KOPT-K1 (cell line): ENCODE measurements around the gene GPR68.
"Not testable (repeated sequence)": the region's sequence is repeated elsewhere in the genome, so short reads cannot be mapped to it uniquely, and the experiment has no call there.

Experiments used
- H3K27ac ChIP-seq: fragments of 200-600 bp; sonication (generic); 2 replicates; pipeline ENCODE4 v1.5.1; 2016; ENCODE audit warnings: antibody characterized with exemption, mild to moderate bottlenecking, low read depth, low read length; ENCODE audit not compliant: poor library complexity, severe bottlenecking
- H3K36me3 ChIP-seq: fragments of 200-600 bp; sonication (generic); 2 replicates; pipeline ENCODE4 v1.5.1; 2017; ENCODE audit warnings: antibody characterized with exemption, mild to moderate bottlenecking, low read length, moderate library complexity; ENCODE audit not compliant: insufficient read depth
- H3K9me3 ChIP-seq: fragments of 200-600 bp; sonication (generic); 2 replicates; pipeline ENCODE4 v1.5.1; 2017; ENCODE audit warnings: antibody characterized with exemption, low read length, mild to moderate bottlenecking; ENCODE audit not compliant: insufficient read depth, poor library complexity, severe bottlenecking

GPR68 gene

DNA sequence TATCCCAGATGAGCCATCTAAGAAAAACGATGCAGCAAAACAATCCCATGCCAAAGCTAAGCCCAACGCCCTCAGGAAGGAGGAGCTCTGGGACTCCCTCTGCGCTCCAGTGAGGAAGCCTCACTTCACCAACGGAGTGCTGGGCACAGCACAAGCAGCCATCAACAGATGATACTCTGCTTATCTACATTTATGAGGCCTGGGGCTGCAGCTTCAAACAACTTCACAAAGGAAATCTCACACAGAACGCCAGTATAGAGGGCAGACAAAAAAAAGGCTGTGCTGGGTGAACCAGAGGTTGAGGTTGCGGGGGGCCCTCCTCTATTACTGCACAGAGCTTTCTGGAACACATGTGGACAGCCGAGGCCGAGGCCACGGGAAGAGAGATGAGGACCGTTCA is 34.9 kb upstream of the GPR68 start:
- Histone ChIP-seq H3K36me3 (peaks cover 92% of the 10 kb centered on the region), H3K27ac (peak overlapping the region; percentile 100), H3K9me3 (no peaks in the 10 kb centered on the region)

DNA sequence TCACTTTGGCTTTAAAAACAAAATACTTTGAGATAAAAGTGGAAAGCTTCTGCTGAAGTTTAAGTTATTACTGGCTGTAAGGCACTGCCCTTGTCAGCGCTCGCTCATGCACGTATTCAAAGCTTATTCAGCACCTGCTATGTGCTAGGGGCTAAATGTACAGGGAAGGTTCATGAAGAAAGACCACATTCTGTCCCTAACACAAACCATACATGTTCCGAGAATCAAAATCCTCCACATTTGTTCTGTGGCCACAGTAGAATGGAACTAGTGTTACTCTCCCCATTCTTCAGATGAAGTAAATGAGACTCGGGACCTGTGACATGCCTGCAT is 33.8 kb upstream of the GPR68 start:
- Histone ChIP-seq H3K36me3 (peaks cover 93% of the 10 kb centered on the region), H3K27ac (peak overlapping the region; percentile 13)

DNA sequence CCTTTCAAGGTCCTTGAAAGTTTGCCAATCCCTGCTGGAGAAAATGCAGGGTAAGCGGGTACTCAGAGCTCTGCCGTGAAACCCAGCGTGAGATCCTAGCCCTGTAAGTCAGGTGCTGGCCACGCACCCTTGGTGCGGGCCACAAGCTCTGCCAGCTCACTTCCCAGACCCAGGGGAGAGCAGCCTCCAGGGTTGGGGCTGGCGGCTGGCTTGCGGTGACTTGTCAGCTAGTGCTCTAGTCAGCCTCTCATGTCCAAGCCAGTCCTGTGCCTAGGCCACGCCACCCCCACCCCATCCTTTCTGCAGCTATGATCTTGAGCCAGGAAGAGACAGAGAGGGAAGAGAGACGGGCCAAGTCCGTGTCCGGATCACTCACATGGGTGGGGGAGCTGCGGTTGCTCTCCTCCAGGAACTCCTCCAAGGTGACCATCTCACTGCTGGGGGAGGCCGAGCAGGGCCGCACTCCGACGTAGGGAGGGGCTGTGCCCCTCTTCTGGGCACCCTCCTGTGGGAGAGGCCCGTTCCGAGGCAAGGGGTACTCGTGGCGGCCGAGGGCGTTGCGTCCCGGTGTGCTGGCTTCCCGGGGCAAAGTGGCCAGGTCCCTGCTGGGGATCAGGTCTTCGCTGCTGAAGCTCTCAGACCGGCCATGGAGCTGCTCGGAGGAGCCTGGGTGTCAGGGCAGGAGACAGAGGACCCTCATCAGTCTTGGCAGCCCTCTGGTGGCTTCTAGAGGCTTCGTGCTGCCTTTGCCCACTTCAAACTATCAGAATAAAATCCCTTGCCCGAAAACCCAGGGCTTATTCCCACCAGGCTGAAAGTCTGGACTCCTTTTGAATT is 33.3 kb upstream of the GPR68 start:
- Histone ChIP-seq H3K9me3 (no peaks in the 10 kb centered on the region), H3K27ac (peak overlapping the region; percentile 17), H3K36me3 (peaks cover 99% of the 10 kb centered on the region)

More for the DNA sequence above, 33.8 kb upstream of the GPR68 start:
- H3K9me3 ChIP-seq, result no peaks in the 10 kb centered on the region

DNA sequence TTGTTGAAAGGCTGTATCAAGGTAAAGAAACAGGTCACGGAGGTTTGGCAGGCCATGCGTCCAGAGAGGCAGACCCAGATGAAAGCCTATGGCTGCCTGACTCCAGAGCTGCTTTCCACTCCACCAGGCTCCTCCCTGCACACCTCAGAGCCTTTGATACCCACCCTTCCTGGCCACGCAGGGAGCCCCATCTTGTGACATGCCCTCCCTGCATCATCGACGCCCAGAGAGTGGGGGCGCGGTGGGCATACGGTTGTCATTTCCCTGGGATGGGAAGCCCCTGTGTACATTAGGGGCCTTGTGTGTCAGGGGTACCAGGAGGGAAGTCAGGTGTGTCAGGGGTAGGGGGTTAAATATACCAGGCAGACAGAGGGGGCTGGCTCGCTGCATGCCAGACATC is 30.3 kb upstream of the GPR68 start:
- Histone ChIP-seq H3K36me3 (peaks cover 93% of the 10 kb centered on the region), H3K27ac (no peak overlapping the region), H3K9me3 (no peaks in the 10 kb centered on the region)

DNA sequence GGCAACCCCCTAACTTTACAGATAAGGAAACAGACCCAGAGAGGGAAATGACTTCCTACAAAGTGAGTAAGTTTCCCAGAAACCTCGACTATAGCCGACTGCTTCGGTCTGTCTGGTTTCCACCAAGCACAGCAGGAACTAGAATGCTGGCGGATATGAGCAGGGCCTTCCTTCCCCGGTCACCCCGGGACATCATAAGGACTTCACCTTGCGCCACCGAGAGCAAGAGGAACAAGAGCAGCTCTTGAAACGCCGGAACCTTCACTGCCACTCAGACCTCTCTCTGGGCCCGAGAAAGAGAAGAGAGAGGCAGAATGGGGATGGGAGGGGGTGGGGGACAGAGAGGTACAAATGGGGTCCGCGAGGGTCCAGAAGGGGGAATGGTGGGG is 29.4 kb upstream of the GPR68 start:
- H3K9me3 ChIP-seq, result no peaks in the 10 kb centered on the region
- H3K27ac ChIP-seq, result no peak overlapping the region
- peaks cover 93% of the 10 kb centered on the region for H3K36me3 ChIP-seq

DNA sequence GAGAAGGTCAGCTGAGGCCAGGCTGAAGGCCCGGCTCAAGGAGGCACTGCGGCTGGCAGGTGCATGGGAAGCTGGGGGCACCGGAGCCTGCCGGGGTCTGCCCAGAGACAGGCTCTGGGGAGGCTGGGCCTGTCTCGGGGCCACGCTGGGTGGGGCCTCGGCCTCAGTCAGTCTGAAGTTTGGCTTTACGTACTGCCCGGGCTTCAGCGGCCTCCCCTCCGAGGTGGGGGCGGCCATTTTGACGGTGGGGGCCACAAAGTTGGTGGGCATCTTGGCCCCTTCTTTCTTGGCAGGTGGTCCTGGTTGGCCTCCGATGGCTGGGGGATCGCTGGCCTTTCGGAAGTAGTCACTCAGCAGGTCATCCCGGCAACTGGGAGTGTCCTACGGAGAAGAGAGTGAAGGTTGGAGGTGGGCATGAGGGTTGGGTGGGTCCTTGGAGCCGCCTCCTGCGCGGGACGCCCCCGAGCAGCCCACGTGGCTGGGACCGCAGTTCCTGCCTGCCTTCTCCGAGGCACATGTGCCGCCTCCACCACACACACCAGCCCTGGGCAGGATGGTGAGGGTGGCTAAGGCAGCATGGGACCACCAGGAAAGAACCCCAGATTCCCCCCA is 28.9 kb upstream of the GPR68 start:
- Histone ChIP-seq H3K36me3 (peaks cover 89% of the 10 kb centered on the region), H3K27ac (no peak overlapping the region), H3K9me3 (no peaks in the 10 kb centered on the region)

DNA sequence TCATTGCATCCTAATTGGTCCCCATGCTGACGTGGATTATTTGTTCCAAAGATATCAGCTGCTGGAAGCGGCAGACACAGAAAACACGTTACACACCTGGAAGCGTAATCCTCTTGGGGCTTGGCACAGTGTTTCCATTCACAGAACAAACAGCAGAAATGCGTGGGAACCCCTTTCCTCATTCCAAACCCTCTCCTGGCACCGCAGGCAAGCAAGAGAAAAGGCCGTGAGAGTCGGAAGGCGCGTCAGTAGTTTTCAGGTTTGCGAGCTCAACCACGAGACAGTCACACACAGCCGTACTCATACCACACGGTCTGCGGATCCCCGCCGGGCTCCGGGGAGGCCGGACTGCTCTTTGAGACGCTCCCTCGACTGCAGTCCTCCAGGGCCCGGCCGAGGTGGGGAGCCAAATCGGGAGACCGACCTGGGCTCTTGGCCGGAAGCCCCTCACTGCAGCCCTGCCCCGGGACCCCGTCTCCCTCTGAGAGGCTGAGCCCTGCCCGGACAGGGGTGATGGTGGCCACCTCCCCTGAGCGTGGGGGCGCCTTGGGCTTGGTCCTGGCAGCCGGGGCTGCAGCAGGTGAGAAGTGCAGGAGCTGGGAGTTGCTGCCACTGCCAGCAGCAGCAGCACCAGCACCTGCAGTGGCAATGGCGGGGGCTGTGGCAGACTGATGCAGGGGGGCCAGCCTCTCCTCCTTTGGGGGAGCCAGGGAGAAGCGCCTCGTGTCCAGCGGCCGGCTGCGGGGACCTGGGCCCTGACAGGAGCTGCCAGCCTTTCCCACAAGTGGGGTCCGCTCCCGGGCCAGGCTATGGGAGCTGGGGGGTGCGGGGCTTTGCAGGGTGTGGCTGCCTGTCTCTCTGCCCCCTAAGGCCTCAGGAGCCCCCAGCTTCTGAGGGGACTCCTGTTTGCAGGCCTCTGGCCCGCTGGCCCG is 28.1 kb upstream of the GPR68 start:
- H3K36me3 ChIP-seq, result peaks cover 88% of the 10 kb centered on the region
- no peak overlapping the region for H3K27ac ChIP-seq
- H3K9me3 ChIP-seq, result no peaks in the 10 kb centered on the region

DNA sequence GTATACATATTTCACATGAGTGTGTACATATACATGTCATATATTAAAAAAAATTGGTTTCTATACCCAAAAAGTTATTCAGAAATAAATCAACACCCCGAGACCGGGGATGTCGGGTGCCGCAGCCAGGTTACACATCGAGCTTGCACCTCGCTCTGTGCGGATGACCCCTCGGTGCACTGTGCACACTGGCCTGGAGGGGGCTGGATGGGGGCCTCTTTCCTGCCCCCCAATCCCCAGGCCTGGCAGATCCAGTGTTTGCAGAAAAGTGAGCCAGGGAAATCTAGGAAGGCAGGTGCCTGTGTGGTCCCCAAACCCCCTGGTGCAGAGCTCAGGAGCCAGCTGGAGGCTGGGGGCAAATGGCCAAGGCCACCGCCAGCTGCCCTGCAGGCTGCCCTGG is 27.1 kb upstream of the GPR68 start:
- peaks cover 78% of the 10 kb centered on the region for H3K36me3 ChIP-seq
- H3K9me3 ChIP-seq, result no peaks in the 10 kb centered on the region
- no peak overlapping the region for H3K27ac ChIP-seq

DNA sequence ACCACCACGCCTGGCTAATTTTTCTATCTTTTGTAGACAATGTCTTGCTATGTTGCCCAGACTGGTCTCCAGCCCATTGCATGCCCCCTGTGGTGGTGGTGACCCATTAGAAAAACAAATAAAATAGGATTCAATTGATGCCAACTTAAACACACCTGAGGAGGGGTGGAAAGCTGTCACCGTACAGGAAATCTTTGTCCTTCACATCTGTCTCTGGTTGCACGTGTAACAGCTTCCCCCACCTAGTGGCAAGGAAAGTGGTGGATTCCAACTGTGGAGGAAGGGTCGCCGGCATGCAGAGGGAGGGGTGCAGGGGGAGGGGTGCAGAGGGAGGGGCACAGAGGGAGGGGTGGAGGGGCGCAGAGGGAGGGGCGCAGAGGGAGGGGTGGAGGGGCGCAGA is 26.1 kb upstream of the GPR68 start:
- no peaks in the 10 kb centered on the region for H3K9me3 ChIP-seq
- H3K36me3 ChIP-seq, result peaks cover 69% of the 10 kb centered on the region
- no peak overlapping the region for H3K27ac ChIP-seq

DNA sequence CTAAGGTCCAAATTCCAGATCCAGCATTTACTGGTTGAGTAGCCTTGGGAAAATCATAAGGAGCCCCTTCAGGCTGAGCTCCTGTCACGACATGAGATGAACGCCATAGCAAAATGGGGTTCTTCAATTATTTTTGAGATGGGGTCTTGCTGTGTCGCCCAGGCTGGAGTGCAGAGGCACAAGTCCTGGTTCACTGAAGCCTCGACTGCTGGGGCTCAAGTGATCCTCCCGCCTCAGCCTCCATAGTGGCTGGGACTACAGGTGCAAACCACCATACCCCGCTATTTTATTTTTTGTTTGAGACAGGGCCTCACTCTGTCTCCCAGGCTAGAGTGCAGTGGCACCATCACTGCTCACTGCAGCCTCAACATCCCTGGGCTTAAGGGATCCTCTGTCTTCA is 25.7 kb upstream of the GPR68 start:
- peaks cover 64% of the 10 kb centered on the region for H3K36me3 ChIP-seq

DNA sequence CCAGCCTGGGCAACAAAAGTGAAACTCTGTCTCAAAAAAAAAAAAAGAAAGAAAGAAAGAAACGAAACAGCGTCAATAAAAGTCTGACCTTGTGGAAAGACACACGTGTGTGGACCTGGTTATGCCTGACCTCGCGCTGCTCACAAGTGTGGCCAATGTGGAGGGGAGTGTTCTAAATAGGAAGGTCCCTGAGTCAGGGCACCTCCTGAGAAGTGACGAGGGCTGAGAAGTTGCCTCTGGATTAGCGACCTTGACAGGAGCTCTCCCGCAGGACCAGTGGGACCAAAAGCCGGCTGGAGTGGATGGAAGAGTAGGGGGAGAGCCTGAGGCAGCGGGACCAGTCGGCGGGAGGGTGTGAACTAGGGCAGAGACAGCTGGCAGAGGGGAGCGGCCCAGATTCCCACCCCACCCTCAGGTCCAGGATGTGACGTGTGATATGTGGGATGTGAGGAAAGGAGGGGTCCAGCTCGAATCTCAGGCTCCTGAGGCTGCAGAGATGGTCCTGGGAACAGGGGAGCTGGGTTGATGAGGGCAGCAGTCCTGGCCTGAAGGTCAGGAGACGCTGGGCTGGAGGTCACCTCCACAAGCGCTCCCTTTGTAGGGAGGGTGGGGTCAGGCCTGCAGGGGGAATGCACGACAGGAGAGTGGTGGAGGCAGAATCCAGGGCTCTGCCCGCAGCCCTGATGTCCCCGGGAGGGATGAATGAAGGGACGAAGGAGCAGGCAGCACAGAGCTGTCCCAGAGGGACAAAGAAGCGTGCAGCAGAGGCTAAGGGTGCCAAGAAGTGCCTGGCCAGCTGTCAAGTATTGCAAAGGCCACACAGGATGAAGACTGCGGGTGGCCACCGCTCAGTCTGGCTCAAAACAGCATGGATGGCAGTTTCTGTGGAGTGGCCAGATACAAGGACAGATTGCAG is 24.8 kb upstream of the GPR68 start:
- no peak overlapping the region for H3K27ac ChIP-seq
- peaks cover 56% of the 10 kb centered on the region for H3K36me3 ChIP-seq
- H3K9me3 ChIP-seq, result no peaks in the 10 kb centered on the region

More for the DNA sequence above, 25.7 kb upstream of the GPR68 start:
- no peak overlapping the region for H3K27ac ChIP-seq
- no peaks in the 10 kb centered on the region for H3K9me3 ChIP-seq

DNA sequence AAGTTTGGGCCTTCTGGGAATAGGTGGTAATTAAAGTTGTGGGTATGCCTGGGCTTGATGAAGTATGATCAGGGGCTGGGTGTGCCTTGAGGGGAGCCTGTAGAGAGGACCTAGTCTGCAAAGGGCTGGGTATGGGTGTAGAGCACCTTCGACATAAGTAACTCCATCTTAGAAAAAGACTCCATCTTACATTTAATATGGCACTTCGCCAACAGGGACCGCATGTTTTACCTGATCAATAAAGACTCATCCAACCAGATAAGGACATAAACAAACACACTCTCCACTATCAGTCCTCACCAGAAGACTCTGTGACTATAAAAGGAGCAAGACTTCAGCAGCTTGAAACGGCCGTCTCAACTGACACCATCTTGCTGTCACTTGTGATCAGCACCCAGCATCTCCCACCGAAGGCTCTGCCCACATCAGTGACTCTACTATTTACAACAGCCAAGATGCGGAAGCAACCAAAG is 23.5 kb upstream of the GPR68 start:
- H3K9me3 ChIP-seq, result no peaks in the 10 kb centered on the region
- peaks cover 42% of the 10 kb centered on the region for H3K36me3 ChIP-seq
- H3K27ac ChIP-seq, result no peak overlapping the region

DNA sequence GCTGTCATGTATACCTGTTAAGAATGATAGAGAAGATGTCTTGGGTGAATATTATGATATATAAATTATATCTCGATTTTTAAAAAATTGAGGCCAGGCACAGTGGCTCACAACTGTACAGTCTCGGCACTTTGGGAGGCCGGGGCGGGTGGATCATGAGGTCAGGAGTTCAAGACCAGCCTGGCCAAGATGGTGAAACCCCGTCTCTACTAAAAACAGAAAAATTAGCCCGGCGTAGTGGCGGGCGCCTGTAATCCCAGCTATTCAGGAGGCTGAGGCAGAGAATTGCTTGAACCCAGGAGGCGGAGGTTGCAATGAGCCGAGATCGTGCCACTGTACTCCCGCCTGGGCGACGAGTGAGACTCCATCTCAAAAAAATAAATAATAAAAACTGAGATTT is 21.8 kb upstream of the GPR68 start:
- H3K9me3 ChIP-seq, H3K27ac ChIP-seq: not testable (repeated sequence)
- H3K36me3 ChIP-seq, result peaks cover 26% of the 10 kb centered on the region

DNA sequence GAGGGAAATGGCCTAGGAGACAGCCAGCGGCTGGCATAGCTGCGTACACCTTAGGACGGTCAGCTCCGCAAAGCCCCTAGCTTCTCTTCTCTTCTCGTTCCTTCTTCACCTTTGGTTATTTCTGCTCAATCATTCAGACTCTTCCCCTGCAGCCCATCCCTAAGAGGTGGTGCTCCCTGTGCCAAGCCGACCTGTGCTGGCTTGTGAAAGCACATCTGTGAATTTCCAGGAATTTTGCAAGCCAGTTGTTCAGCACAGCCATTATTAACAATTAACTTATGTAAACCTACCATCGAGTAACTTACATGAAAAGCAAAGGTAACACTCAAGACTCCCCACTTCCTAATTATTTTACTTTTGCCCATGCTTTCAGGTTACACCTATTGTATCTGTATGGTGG is 20.9 kb upstream of the GPR68 start:
- H3K36me3 ChIP-seq, result peaks cover 22% of the 10 kb centered on the region; the same call in 1 of the 2 replicates
- H3K9me3 ChIP-seq, result no peaks in the 10 kb centered on the region
- H3K27ac ChIP-seq, result no peak overlapping the region
